Astrocyte (in vitro differentiated cells and primary cell): Measurements from ENCODE around the gene NDRG4.

Source experiments
- CTCF ChIP-seq: IDR thresholded peaks from 2 replicates; pipeline ENCODE4 v1.5.1; 2011; ENCODE audit warnings: low read depth, mild to moderate bottlenecking, inconsistent platforms, low read length, moderate library complexity; ENCODE audit not compliant: insufficient read depth
- EZH2 ChIP-seq: IDR thresholded peaks from 2 replicates; pipeline ENCODE4 v1.6.1; 2012; ENCODE audit warnings: mild to moderate bottlenecking, low read length, inconsistent platforms; ENCODE audit not compliant: insufficient read depth

- no peak for TF ChIP-seq CTCF
- peak; percentile 27 for TF ChIP-seq EZH2
These were observed 34.8 kb upstream of the NDRG4 start for GRCh38 chr16:58464916-58465731.
